H1 (cell line): Measurements from ENCODE around the gene TRIP11. TPM values are rescaled to one million over a fixed set of nuclear protein-coding genes. Genes with fewer than 3 reads are reported as not detected.

Source experiments
- CTCF ChIA-PET: fragments of 300-600 bp; sonication (Branson Sonifier 250); formaldehyde crosslinking; loops from one replicate; lab custom pipeline; 2021; ENCODE audit not compliant: partially characterized antibody; lab: Charles Lee
- POLR2A ChIA-PET: fragments of 300-600 bp; sonication (Branson Sonifier 250); formaldehyde crosslinking; loops from one replicate; lab custom pipeline; 2021; ENCODE audit warnings: inconsistent platforms; ENCODE audit not compliant: partially characterized antibody; lab: Charles Lee
- DNase-seq, 2 experiments: peaks; one replicate each; pipeline versions ENCODE4 v3.0.0 to v3.0.0-alpha.2; 2010 to 2022; ENCODE audit warnings: low spot score in 2 of 2, low read depth in 1 of 2, mixed read lengths in 1 of 2
- FAIRE-seq: peaks from 2 replicates; lab custom pipeline; 2011; peaks lifted over from hg19 to GRCh38; lab: Jason Lieb, UNC
- H2AFZ ChIP-seq: 2 replicates; pipeline ENCODE4 v1.8.1; 2012; ENCODE audit warnings: low read length, inconsistent platforms
- H2AK5ac ChIP-seq: 2 replicates; pipeline ENCODE4 v1.6.1; 2013; ENCODE audit warnings: low read depth, low read length
- H2BK120ac ChIP-seq: replicated peaks from 2 replicates; pipeline ENCODE3; 2013; ENCODE audit warnings: low read depth, low read length, inconsistent platforms
- H2BK12ac ChIP-seq: 2 replicates; pipeline ENCODE4 v1.6.1; 2013; ENCODE audit warnings: low read depth, low read length
- H2BK15ac ChIP-seq: 2 replicates; pipeline ENCODE4 v1.6.1; 2013; ENCODE audit warnings: low read length
- H2BK20ac ChIP-seq: 2 replicates; pipeline ENCODE4 v1.6.1; 2013; ENCODE audit warnings: low read length
- H2BK5ac ChIP-seq: 2 replicates; pipeline ENCODE4 v1.6.1; 2013; ENCODE audit warnings: low read depth, low read length
- H3K14ac ChIP-seq: 2 replicates; pipeline ENCODE4 v1.6.1; 2013; ENCODE audit warnings: inconsistent platforms; ENCODE audit not compliant: insufficient read length
- H3K18ac ChIP-seq: 2 replicates; pipeline ENCODE4 v1.6.1; 2013; ENCODE audit warnings: low read length; ENCODE audit errors: extremely low read depth
- H3K23ac ChIP-seq: 2 replicates; pipeline ENCODE4 v1.6.1; 2013; ENCODE audit warnings: inconsistent platforms; ENCODE audit not compliant: insufficient read length
- H3K23me2 ChIP-seq: 2 replicates; pipeline ENCODE4 v1.6.1; 2013; ENCODE audit warnings: low read depth, low read length
- H3K27ac ChIP-seq: 2 replicates; pipeline ENCODE4 v1.6.1; 2011; ENCODE audit warnings: low read depth, low read length, inconsistent platforms
- H3K27me3 ChIP-seq, 4 experiments: replicated peaks in 1 of 4; 1 replicate in 1 of 4; 2 replicates in 3 of 4; pipeline versions ENCODE4 v1.6.1 to v1.8.1; 2011 to 2013; ENCODE audit warnings: low read length in 3 of 4, mild to moderate bottlenecking in 3 of 4, inconsistent platforms in 2 of 4, mixed read lengths in 2 of 4, moderate library complexity in 1 of 4; ENCODE audit not compliant: control insufficient read depth in 3 of 4, insufficient read depth in 3 of 4; ENCODE audit errors: extremely low read depth in 1 of 4
- H3K36me3 ChIP-seq, 4 experiments: 2 replicates each; pipeline versions ENCODE4 v1.6.1 to v1.8.1; 2011 to 2013; ENCODE audit warnings: mild to moderate bottlenecking in 4 of 4, low read length in 3 of 4, moderate library complexity in 2 of 4, control low read depth in 1 of 4, inconsistent platforms in 1 of 4; ENCODE audit not compliant: insufficient read depth in 4 of 4, control insufficient read depth in 2 of 4
- H3K4ac ChIP-seq: replicated peaks from 2 replicates; pipeline ENCODE3; 2013; ENCODE audit warnings: low read length, low read depth, mixed read lengths, inconsistent platforms; ENCODE audit not compliant: insufficient read length
- H3K4me1 ChIP-seq, 4 experiments: replicated peaks in 1 of 4; 1 replicate in 1 of 4; 2 replicates in 3 of 4; pipeline versions ENCODE4 v1.6.1 to v1.8.1; 2011 to 2013; ENCODE audit warnings: low read length in 3 of 4, inconsistent platforms in 2 of 4, mixed read lengths in 1 of 4; ENCODE audit not compliant: insufficient read depth in 4 of 4, control insufficient read depth in 3 of 4
- H3K4me2 ChIP-seq, 2 experiments: 2 replicates each; pipeline versions ENCODE4 v1.6.1 to v1.8.1; 2011 to 2013; ENCODE audit warnings: low read depth in 2 of 2, low read length in 2 of 2, control low read depth in 1 of 2, inconsistent platforms in 1 of 2, mild to moderate bottlenecking in 1 of 2; ENCODE audit not compliant: insufficient read depth in 1 of 2
- H3K4me3 ChIP-seq, 4 experiments: fragments of 200-600, 300-600 bp in 1 of 4; sonication (generic), shearing (Covaris generic), sonication (Bioruptor Twin) in 1 of 4; 2 replicates each; pipeline versions ENCODE4 v1.5.1 to v1.8.1; 2011 to 2016; ENCODE audit warnings: low read length in 4 of 4, low read depth in 3 of 4, control low read depth in 2 of 4, inconsistent platforms in 2 of 4, mild to moderate bottlenecking in 2 of 4, mixed read lengths in 1 of 4, moderate library complexity in 1 of 4; ENCODE audit not compliant: insufficient read depth in 2 of 4; ENCODE audit errors: extremely low read depth in 1 of 4
- H3K56ac ChIP-seq: replicated peaks from 2 replicates; pipeline ENCODE3; 2013; ENCODE audit warnings: low read depth, mild to moderate bottlenecking, mixed read lengths, low read length, inconsistent platforms; ENCODE audit not compliant: insufficient read length
- H3K79me1 ChIP-seq: 2 replicates; pipeline ENCODE4 v1.6.1; 2013; ENCODE audit warnings: low read depth, low read length, control low read depth
- H3K79me2 ChIP-seq, 2 experiments: 2 replicates each; pipeline versions ENCODE4 v1.6.1 to v1.8.1; 2012 to 2013; ENCODE audit warnings: low read length in 2 of 2, mild to moderate bottlenecking in 2 of 2, inconsistent platforms in 1 of 2; ENCODE audit not compliant: insufficient read depth in 2 of 2, control insufficient read depth in 1 of 2
- H3K9ac ChIP-seq, 4 experiments: replicated peaks in 1 of 4; 1 replicate in 1 of 4; 2 replicates in 3 of 4; pipeline versions ENCODE4 v1.6.1 to v1.8.1; 2011 to 2013; ENCODE audit warnings: low read depth in 3 of 4, low read length in 3 of 4, control low read depth in 2 of 4, mild to moderate bottlenecking in 2 of 4, moderate library complexity in 2 of 4, inconsistent platforms in 1 of 4; ENCODE audit errors: extremely low read depth in 1 of 4
- H3K9me3 ChIP-seq, 2 experiments: 2 replicates each; pipeline versions ENCODE4 v1.6.1 to v1.8.1; 2012 to 2013; ENCODE audit warnings: mild to moderate bottlenecking in 2 of 2, moderate library complexity in 2 of 2, control low read depth in 1 of 2, inconsistent platforms in 1 of 2, low read depth in 1 of 2, low read length in 1 of 2, mixed read lengths in 1 of 2; ENCODE audit not compliant: insufficient read depth in 2 of 2
- H4K20me1 ChIP-seq, 2 experiments: replicated peaks in 1 of 2; 2 replicates each; pipeline versions ENCODE3 to v1.8.1; 2011 to 2013; ENCODE audit warnings: inconsistent platforms in 2 of 2, low read length in 2 of 2, mild to moderate bottlenecking in 1 of 2; ENCODE audit not compliant: insufficient read depth in 2 of 2, control insufficient read depth in 1 of 2
- H4K5ac ChIP-seq: 2 replicates; pipeline ENCODE4 v1.6.1; 2013; ENCODE audit warnings: low read length, low read depth, mixed read lengths, inconsistent platforms; ENCODE audit not compliant: insufficient read length
- H4K8ac ChIP-seq: 2 replicates; pipeline ENCODE4 v1.8.0; 2013; ENCODE audit warnings: mild to moderate bottlenecking, moderate library complexity, low read length, inconsistent platforms; ENCODE audit not compliant: insufficient read depth; ENCODE audit errors: extremely low read depth
- H4K91ac ChIP-seq: replicated peaks from 2 replicates; pipeline ENCODE3; 2013; ENCODE audit warnings: low read length, mixed read lengths, inconsistent platforms; ENCODE audit not compliant: insufficient read length
- CTCF ChIP-seq, 3 experiments: IDR thresholded peaks; 1 replicate in 2 of 3; 2 replicates in 1 of 3; pipeline versions ENCODE4 v1.5.1 to v1.6.1; 2011; ENCODE audit warnings: low read length in 3 of 3, mild to moderate bottlenecking in 3 of 3, inconsistent platforms in 2 of 3, low read depth in 1 of 3, moderate library complexity in 1 of 3; ENCODE audit not compliant: insufficient read depth in 1 of 3; ENCODE audit errors: control extremely low read depth in 1 of 3
- EGR1 ChIP-seq: IDR thresholded peaks from 2 replicates; pipeline ENCODE4 v1.6.1; 2011; ENCODE audit warnings: low read depth, low read length, borderline replicate concordance
- GABPA ChIP-seq: IDR thresholded peaks from 2 replicates; pipeline ENCODE4 v1.6.1; 2011; ENCODE audit warnings: mild to moderate bottlenecking, low read length, moderate library complexity, borderline replicate concordance; ENCODE audit not compliant: insufficient read depth
- PHF8 ChIP-seq: fragments of 200-600 bp; sonication (generic); conservative IDR thresholded peaks from 2 replicates; pipeline ENCODE4 v1.7.1; 2012; ENCODE audit warnings: low read depth, mild to moderate bottlenecking, inconsistent platforms, low read length, moderate library complexity
- POLR2A ChIP-seq, 2 experiments: IDR thresholded peaks; 1 replicate in 1 of 2; 2 replicates in 1 of 2; pipeline ENCODE4 v1.6.1; 2011; ENCODE audit warnings: low read depth in 2 of 2, low read length in 2 of 2, mild to moderate bottlenecking in 2 of 2; ENCODE audit errors: control extremely low read depth in 1 of 2
- RAD21 ChIP-seq, 2 experiments: IDR thresholded peaks in 1 of 2; conservative IDR thresholded peaks in 1 of 2; 2 replicates each; pipeline ENCODE4 v1.6.1; 2011; ENCODE audit warnings: low read depth in 2 of 2, low read length in 2 of 2, improper control_type of control experiment in 1 of 2, inconsistent platforms in 1 of 2, mild to moderate bottlenecking in 1 of 2, moderate library complexity in 1 of 2
- SRF ChIP-seq: IDR thresholded peaks from 2 replicates; pipeline ENCODE4 v1.6.1; 2011; ENCODE audit warnings: mild to moderate bottlenecking, low read depth, low read length, moderate library complexity
- TBP ChIP-seq: IDR thresholded peaks from 2 replicates; pipeline ENCODE4 v1.6.1; 2011; ENCODE audit warnings: low read depth, low read length, improper control_type of control experiment
- USF2 ChIP-seq: IDR thresholded peaks from 2 replicates; pipeline ENCODE4 v1.6.1; 2011; ENCODE audit warnings: low read length, improper control_type of control experiment
- whole genome bisulfite sequencing, 2 experiments: shearing (Covaris generic) in 1 of 2; methylation state at CpG; one replicate each; pipeline versions ENCODE4 v1.1.6 to v1.1.7; 2013 to 2015; ENCODE audit warnings: low lambda C conversion rate in 2 of 2, mixed read lengths in 2 of 2, inconsistent platforms in 1 of 2, low coverage in 1 of 2, missing lambda C conversion rate in 1 of 2; ENCODE audit not compliant: insufficient replicate concordance in 2 of 2, insufficient coverage in 1 of 2, insufficient read length in 1 of 2; ENCODE audit errors: extremely low coverage in 1 of 2, missing lambda C conversion rate in 1 of 2; 5-methylcytosine and 5-hydroxymethylcytosine counted together
- polyA plus RNA-seq, 7 experiments: library from polyadenylated mRNA; depleted of rRNA in 3 of 7; stranded (reverse) in 5 of 7; unstranded in 2 of 7; fragments of >200 nt in 5 of 7; fragments of 200-250 nt in 2 of 7; gene quantifications; 1 replicate in 5 of 7; 2 replicates in 1 of 7; 4 replicates in 1 of 7; pipeline versions ENCODE4 v1.2.1 to v1.2.3, GENCODE V29; 2011 to 2013; ENCODE audit warnings: missing spikeins in 2 of 7, mixed read lengths in 2 of 7
- total RNA-seq: library from RNA; stranded (reverse); fragmentation: NEBNext Ultra II Directional; extraction: Animal tissue kit (Norgen Biotek cat#: 25700); gene quantifications from 2 replicates; pipeline ENCODE4 v1.2.1, GENCODE V29; 2021

Gene TRIP11
- total and polyA plus RNA-seq, 2 of the 8 experiments (the other 6 are each of a cell fraction or from before 2014, with no cell fraction given) = 3.3 to 30.4 TPM

- Histone ChIP-seq H4K91ac (no peak overlapping the region), H3K9me3 (no peaks in the 10 kb centered on the region), H2BK5ac (no peak overlapping the region), H3K18ac (no peak overlapping the region), H2BK120ac (no peak overlapping the region), H3K23ac (no peak overlapping the region), H4K20me1 (no peaks in the 10 kb centered on the region), H4K8ac (no peak overlapping the region), H2AK5ac (no peak overlapping the region), H3K56ac (no peak overlapping the region), H3K23me2 (no peaks in the 10 kb centered on the region), H3K4me1 (no peaks in the 10 kb centered on the region), H3K79me1 (no peaks in the 10 kb centered on the region), H3K4me3 (no peak overlapping the region), H3K36me3 (peaks cover 0 to 32% (median 9%) of the 10 kb centered on the region in 4 experiments; a peak in 3 of 8 replicates), H2BK12ac (no peak overlapping the region), H3K79me2 (no peaks in the 10 kb centered on the region), H3K27ac (no peak overlapping the region), H3K9ac (no peak overlapping the region), H2AFZ (no peak overlapping the region), H2BK20ac (no peak overlapping the region), H4K5ac (no peak overlapping the region), H3K4me2 (no peak overlapping the region), H3K14ac (no peak overlapping the region), H2BK15ac (no peak overlapping the region), H3K27me3 (no peaks in the 10 kb centered on the region), H3K4ac (no peak overlapping the region)
- DNase-seq (no peak), FAIRE-seq (peak; percentile 50)
- POLR2A ChIA-PET = interaction anchor here (1.1 to 1.2 kb wide), 2 partner anchors 11 to 488 kb away, joined by 3 read pairs; no protein-coding TSS in a partner anchor
- CTCF ChIA-PET = interaction anchor here (0.6 to 2.3 kb wide), 37 partner anchors 10 to 672 kb away, joined by 3 to 23 read pairs (median 4); partner anchors contain the start of genes FBLN5 and TC2N
- no peak for TF ChIP-seq GABPA
- TF ChIP-seq USF2 = no peak
- TF ChIP-seq PHF8 = no peak
- peak; percentile 52 to 61 for TF ChIP-seq RAD21 (IDR thresholded peaks at IDR 0.05 in 1 of 2, conservative IDR thresholded peaks at IDR 0.05 in 1 of 2; ENCODE audit: low read depth in 2 of 2, low read length in 2 of 2)
- no peak for TF ChIP-seq SRF
- no peak for TF ChIP-seq POLR2A (IDR thresholded peaks at IDR 0.05; ENCODE audit: control extremely low read depth in 1 of 2, low read depth in 2 of 2, low read length in 2 of 2)
- TF ChIP-seq TBP = no peak
- TF ChIP-seq EGR1 = no peak
- peak in 2 of 3 experiments; percentile 36 to 62; a peak in 2 of 4 replicates for TF ChIP-seq CTCF (IDR thresholded peaks at IDR 0.05; ENCODE audit: control extremely low read depth in 1 of 3, insufficient read depth in 1 of 3, low read depth in 1 of 3, low read length in 3 of 3)
- WGBS, 2 experiments = 81% methylated on average over 2 of the region's 2 CpGs; no CpG with 5 or more reads in 1 of the 2 experiments
Measured at GRCh38 chr14:91996948-91997371, 42.9 kb downstream of the TRIP11 start.
